GM19239 (cell line): ENCODE results near the gene TMEM14A.

ENCODE experiments used
- DNase-seq: peaks from one replicate; pipeline ENCODE4 v3.0.0; 2011; ENCODE audit warnings: low spot score; ENCODE audit not compliant: insufficient read length
- FAIRE-seq: peaks from 2 replicates; lab custom pipeline; 2011; peaks lifted over from hg19 to GRCh38; lab: Jason Lieb, UNC

The TMEM14A gene, protein sequence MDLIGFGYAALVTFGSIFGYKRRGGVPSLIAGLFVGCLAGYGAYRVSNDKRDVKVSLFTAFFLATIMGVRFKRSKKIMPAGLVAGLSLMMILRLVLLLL

DNA sequence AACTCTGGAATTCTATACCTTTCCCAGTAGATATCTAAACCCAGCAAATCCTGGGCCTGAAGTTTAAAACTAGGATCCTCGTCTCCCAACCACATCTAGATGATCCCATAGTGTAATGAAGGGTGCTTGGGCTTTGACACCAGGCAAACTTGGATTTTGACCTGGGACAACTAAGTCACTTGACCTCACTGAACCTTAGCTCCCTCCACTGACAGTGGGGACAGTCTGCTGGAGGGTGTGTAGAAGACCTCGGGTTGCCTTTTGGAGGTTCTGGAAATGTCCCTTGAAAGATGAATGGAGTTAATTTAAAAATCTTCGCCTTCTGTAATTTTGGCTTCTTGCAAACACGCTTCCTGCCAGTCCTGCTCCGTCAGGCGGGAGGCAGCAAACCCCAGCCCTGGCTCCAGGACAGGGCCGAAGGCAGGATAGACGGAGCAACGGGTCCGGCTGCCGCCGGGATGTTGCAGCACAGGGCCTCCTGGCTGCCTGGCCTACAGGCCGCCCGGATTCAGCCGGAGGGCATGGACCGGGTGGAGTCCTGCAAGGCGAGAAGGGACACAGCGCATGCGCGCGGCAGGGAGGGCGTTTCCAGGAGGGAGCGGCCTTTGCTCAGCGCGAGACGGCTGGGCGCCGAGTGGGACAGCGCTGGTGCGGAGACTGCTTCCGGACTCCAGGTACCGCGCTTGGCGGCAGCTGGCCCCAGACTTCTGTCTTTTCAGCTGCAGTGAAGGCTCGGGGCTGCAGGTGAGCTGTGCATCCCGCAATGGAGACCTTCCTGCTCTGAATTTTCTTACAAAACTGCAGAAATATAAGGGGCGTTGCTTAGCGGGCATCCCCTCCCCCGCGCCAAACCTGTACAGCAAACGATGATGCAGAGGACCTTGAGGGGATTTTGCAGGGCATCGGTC lies at the start of gene TMEM14A:
TMEM14A (plus strand) TSS at position 612 of the 908 bp plus-strand sequence. CDS start 5,990 bp downstream, outside the sequence.
- DNase-seq, result peak; percentile 83
- peak; percentile 82 for FAIRE-seq

DNA sequence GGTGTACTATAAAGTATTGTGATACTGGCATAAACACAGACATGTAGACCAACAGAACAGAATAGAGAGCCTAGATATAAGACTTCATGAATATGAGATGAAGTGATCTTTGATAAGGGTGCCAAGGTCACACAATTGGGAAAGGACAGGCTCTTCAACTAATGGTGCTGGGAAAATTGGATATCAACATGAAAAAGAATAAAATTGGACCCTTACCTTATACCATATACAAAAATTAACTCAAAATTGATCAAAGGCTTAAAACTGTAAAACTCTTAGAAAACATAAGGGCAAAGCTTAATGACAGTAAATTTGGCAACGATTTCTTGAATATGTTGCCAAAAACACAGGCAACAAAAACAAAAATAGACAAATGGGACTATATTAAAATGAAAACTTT lies 49.3 kb upstream of the TMEM14A start:
- DNase-seq, result no peak
- no peak for FAIRE-seq

DNA sequence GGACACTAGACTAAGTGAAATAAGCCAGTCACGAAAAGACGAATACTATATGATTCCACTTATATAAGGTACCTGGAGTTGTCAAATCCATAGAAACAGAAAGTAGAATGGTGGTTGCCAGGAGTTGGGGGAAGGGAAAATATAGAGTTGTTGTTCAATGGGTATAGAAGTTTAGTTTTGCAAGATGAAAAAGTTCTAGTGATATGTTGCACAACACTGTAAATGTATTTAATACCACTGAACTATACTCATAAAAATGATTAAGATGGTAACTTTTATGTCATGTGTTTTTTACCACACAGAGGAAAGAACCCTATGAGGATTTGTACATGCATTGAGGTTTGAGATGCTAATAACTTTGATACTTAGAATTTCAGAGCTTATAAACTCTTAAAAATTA lies 48.1 kb upstream of the TMEM14A start:
- no peak for FAIRE-seq
- no peak for DNase-seq

DNA sequence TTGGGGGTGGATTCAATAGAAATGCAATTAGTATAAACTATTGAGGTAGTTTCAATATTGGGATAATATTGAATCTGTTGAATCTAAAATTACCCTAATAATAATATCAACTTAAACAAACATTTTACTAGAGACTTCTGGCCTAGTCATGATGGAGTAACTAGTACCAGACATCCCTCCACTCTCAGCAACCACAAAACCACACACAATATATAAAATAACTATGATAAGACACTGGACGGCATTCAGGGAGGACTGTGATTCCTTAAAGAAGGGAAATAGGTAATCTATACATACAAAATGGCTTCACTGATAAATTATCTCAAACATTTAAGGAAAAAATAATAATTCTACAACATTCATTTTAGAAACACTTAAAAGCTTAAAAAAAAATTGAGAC lies 38.9 kb upstream of the TMEM14A start:
- FAIRE-seq (no peak), DNase-seq (no peak)

DNA sequence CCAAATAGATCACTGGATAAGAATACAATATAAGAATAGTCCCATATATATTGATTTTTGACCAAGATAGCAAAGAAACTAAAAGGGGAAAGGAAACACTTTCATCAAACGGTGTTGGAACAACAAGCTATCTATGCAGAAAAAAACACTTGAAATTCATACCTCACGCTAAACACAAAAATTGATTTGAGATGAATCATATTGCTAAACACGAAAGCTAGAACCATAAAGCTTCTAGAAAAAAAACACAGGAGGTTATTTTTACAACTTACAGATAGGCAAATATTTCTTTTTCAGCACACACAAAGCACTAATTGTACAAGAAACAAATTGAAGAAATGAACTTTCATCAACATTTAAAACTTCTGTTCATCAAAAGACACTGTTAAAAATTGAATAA lies 36.7 kb upstream of the TMEM14A start:
- DNase-seq (no peak), FAIRE-seq (no peak)

DNA sequence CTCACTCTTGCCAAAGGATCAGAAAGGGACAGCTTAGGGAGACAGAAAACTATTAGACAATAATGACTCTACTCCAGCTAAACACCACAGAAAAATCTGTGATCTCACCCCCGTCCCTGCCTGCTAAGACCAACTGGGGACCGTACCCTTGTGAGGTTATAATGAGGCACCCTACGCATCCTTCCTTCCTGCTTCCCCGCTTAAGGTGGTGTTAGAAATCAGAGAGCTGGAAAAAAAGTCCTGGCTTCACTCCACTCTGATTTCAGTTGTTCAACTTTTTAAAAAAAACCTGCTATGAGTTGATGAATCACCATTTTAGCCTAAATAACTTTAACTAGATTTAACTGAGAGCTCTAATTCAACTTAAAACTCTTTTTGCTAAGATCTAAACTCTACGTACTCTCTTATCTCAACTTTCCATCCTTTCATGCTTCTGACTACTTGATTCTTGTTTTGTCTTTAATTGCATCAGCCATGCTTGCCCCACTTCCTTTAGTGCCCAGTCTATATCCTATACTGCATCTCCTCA lies 35.8 kb upstream of the TMEM14A start:
- FAIRE-seq (no peak), DNase-seq (no peak)

DNA sequence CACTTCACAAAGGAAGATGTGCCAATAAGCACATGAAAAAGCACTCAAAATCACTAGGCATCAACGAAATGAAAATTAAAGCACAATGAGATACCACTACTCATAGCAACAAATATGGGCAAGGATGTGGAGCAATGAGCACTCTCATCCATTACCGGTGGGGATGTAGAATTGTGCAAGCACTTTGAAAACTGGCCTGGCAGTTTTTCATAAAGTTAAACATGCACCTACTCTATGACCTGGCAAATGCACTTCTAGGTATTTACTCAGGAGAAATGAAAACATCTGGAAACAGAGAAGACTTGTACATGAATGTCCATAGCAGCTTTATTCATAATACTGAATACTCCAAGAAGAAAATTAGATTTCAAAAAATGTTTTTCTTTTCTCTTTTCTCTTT lies 34.1 kb upstream of the TMEM14A start:
- DNase-seq (no peak), FAIRE-seq (no peak)

DNA sequence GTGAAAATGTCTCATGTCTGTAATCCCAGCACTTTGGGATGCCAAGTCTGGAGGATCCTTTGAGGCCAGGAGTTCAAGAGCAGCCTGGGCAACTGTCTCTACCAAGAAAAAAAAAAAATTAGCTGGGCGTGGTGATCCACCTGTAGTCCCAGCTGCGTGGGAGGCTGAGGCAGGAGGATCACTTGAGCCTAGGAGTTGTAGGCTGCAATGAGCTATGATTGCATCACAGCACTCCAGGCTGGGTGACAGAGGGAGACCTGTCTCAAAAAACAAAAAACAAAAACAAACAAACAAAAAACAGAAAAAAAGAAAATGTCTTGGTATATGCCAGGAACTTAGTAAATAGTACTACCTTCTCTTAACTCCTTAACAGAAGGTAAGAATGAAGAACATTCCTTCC lies 31.4 kb upstream of the TMEM14A start:
- DNase-seq (no peak), FAIRE-seq (no peak)

DNA sequence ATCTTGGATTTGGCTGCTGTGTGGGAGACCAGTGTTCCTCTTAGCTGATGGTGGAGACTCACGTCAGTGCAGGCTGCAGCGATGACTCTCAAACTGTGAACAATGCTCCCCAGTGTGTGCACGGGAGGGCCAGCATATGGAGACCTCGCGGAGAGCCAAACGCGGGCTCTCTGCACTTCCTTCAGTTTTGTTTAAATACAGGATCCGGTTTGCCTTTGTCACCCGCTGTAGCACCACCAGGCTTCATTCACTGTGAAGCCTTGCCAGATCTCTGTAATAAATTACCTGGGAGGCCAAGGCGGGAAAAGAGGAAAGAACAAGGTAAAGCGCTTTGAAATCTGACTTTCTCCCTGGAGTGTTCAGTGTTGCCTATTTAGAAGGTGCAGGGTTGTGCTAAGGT lies 30.7 kb upstream of the TMEM14A start:
- FAIRE-seq, result no peak
- no peak for DNase-seq

DNA sequence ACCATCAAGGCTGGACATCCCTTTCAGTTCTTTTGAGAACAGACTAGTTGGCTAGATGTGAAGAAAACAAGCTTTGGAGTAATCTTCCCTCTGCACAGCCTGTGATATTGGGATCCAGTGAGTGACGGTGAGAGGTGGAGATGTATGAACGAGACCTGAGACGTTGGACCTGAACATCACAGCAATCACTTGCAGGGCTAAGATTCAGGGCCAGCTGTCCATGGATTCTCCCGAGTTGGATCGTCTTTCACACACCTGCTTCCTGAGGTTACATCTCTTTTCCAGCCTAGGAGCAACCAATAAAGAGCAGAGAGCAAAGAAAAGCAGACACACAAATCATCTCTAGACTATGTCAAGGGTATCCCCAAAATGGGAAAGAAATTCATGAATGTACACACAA lies 30.0 kb upstream of the TMEM14A start:
- no peak for DNase-seq
- no peak for FAIRE-seq

DNA sequence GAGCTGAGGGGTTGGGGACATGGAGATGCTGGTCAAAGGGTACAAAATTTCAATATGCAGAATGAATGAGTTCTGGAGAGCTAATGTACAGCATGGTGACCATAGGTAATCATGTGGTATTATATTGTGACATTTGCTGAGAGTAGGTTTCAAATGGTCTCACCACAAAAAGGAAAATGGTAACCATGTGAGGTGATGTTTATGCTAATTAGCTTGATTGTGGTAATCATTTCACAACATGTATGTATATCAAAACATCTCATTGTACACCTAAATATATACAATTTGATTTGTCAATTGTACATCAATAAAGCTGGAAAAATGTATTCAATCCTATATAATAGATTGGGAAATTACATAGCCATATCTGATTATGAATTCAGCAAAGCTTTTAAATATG lies 29.5 kb upstream of the TMEM14A start:
- FAIRE-seq, result no peak
- DNase-seq, result no peak

DNA sequence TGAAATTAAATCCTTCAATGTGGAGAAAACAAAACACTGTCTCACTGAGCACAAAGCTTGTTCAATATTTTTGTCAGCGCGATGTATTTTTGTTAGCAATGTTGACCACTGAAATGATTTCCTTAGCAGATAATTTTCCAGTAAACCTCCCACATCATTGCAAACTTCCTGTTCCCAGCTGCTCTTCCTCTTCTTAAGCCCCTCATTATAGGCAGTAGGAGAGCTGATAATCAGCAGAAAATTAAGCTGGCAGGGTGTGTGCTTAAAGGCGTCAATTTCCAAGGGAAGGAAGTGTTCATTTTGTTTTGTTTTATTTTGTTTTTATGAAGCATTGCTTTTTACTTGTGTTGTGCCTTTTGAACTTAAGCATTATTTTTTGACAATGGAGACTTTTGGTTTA lies 29.1 kb upstream of the TMEM14A start:
- DNase-seq (no peak), FAIRE-seq (no peak)

DNA sequence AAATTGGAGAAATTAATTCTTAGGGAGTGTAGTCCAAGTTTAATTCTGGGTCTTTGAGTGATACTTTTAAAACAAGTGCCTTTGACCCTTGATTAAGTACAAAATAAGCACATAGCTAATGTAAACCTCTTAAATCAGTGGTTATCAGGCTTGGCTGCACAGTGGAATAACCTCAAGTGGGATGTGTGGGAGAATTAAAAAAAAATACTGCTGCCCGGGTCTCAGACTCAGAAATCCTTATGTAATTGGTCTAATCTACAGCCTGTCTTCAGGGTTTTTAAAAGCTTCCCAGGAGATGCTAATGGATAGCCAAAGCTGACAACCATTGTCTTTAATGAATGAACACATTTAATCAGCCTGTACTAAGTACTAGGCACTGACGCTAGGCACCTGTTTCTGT lies 28.5 kb upstream of the TMEM14A start:
- FAIRE-seq, result no peak
- DNase-seq, result no peak

DNA sequence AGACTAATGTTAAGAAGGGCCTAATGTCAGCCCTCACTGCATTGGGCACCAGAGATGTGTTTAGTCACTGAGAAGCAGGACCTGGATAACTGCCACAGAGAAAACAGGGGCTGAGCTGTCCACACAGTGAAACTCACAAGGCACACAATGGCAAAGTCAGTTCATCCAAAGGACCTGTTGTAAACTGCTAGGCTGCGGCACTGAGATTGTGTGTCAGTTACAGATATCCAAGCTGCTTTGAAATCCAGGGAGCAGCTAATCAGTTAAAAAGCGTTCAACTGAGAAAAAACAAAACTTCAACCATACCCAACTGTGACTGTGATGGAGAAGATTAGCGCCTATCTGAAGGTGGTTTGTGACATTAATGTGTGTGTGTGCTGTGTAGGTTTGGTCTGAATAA lies 27.8 kb upstream of the TMEM14A start:
- FAIRE-seq (no peak), DNase-seq (no peak)

DNA sequence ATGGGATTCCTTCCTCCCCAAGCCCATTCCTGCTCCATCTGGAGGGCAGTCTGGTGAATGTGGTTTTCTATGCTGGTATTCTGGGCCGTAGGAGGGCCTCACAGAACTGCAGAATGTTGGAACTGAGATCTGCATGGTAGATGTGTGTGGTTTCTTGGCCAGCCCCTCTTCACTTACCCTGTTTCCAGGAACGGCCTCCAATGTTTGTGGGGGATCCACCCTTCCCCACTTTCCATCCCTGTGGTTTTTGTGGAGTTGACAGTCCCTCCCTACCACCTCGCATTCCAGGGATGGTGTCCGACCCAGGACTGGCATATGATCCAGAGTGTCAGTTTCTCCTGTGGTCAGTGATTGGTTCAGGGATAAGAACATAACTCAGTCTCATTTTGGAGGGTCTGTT lies 26.7 kb upstream of the TMEM14A start:
- no peak for DNase-seq
- no peak for FAIRE-seq

DNA sequence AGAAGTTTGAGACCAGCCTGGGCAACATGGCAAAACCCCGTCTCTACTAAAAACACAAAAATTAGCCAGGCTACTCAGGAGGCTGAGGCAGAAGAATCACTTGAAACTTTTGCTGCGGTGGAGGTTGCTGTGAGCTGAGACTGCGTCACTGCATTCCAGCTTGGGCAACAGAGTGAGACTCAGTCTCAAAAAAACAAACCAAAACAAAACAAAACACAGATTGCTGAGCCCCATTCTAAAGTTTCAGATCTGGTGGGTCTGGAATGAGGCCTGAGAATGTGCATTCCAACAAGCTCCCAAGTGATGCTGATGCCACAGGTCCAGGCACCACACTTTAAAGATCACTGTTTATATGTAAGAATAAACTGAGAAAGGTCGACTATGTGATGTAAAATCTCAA lies 24.9 kb upstream of the TMEM14A start:
- FAIRE-seq, result no peak
- DNase-seq, result no peak

DNA sequence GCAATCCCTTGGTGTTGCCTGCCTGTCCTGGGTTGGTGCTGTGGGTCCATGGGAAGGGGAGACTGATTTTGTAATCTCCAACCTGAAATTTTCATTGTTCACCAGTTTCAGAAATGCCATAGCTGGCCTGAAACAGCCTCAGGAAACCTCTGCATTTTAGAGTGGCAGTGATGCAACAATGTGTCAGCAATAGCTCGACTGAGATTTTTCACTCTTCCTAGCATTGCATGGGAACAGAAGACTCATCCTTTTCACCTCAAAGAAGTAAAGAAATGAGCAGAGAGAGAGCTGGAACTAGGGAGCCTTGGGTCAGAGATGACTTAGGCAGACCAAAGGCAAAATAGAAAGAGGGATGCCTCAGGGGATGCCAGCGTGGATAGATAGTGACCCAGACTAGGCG lies 23.7 kb upstream of the TMEM14A start:
- DNase-seq, result no peak
- no peak for FAIRE-seq

DNA sequence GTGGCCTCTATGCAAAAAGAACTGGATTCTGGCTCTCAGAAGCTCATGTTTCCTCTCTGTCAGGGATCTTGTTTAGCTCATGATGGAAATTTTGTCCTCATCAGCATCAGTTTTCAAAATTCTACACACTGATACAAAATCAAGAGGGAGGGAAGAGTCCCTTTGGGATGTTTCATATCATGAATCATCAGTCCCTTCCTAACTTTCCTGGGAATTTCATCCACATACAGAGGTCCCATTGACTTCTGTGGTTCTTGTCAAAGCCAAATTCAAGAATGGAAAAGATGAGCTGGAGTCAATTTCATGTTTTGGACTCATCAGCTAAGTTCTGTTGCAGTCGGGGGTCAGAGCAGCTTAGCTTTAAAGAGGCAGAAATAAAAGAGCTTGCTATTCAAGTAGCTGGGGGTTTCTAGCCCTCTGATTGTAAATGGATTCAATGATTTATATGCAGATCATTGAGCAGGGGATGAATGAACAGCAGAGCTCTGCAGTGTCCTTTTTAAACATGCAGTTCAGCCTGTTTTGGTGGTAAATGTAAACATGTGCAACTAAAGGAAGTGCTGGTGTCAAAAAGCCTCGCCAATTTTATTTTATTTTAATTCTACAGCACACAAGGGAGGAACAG lies 21.3 kb upstream of the TMEM14A start:
- FAIRE-seq (no peak), DNase-seq (no peak)

DNA sequence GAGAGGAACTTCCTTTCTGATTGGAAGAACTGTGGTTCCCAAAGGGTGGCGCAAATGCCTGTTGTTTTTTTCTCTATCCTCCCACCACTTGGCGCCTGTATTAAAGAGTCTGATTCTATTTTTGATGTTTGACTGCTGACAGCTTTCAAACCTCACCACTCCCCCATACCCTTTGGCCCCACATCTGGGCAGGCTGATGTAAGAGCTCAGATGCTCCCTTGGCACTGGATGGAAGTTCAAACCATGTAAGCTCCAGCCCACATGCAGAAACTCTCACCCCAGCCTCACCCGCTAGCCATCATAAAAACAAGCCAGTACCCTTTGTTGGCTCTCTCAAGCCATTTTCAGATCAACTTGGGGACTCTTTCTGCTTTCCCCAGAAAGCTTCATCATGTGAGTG lies 20.0 kb upstream of the TMEM14A start:
- no peak for DNase-seq
- no peak for FAIRE-seq

DNA sequence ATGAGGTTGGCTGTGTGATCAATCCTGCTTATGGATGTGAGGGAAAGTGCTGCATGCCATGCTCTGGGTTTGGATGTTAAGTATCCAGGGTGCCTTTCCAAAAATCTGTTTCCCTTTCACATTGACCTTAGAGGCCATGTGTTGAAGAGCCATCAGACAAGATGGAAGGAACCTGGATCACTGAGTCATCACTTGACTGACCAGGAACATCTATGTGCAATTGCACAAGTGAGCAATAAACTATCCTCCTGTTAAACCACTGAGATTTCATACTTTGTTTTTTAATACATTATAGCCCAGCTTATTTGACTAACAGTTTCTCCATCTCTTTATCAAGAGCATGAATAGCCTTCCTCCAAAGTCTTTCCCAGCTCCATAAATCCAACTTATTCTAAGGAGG lies 17.8 kb upstream of the TMEM14A start:
- DNase-seq, result no peak
- FAIRE-seq, result no peak

DNA sequence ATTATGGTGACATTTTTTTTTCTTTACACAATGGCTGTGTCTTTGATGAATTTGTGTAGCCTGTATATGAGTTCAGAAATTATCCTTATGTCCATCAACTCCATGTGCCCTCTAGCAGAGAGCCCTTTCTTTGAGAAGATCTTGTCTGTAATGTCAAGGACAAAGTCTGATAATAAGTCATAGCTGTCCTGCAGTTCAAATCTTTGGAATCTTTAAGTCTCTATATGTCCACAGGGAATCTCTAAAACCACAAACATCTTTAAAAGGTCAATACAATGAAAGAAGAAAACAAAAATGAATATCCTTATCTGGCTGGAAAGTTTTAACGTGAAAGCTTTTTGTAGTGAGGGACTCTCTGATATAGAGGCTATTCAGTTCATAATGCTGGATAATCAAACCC lies 16.9 kb upstream of the TMEM14A start:
- DNase-seq (no peak), FAIRE-seq (no peak)
